ENCODE measurements around the gene C17orf100. TPM values are rescaled to one million over a fixed set of nuclear protein-coding genes. Genes with fewer than 3 reads are reported as not detected.

The C17orf100 gene
- total and polyA plus RNA-seq, 2 of the 13 experiments (the other 11 are each of a cell fraction or from before 2014, with no cell fraction given), result 3.6 to 8.7 TPM

GRCh38 chr17:6699997-6700947 lies 48.7 kb downstream of the C17orf100 start (continued):
- TF ChIP-seq ZBTB10 (CRISPR knock-in tag; IDR thresholded peaks at IDR 0.05; ENCODE audit: borderline replicate concordance) (no peak; the same call in 1 of the 2 replicates), SRSF1 (optimal IDR thresholded peaks at IDR 0.05; ENCODE audit: low read depth, low read length) (peak; percentile 35), TEAD3 (CRISPR knock-in tag; optimal IDR thresholded peaks at IDR 0.05; ENCODE audit: borderline replicate concordance) (peak; percentile 81), CENPX (CRISPR knock-in tag; IDR thresholded peaks at IDR 0.05) (no peak), ZNF317 (CRISPR knock-in tag; IDR thresholded peaks at IDR 0.05) (peak; percentile 68), GATA4 (IDR thresholded peaks at IDR 0.05; ENCODE audit: borderline replicate concordance, low read depth) (peak; percentile 92; the same call in 1 of the 2 replicates), ZUFSP (CRISPR knock-in tag; IDR thresholded peaks at IDR 0.05; ENCODE audit: borderline replicate concordance) (no peak), ZNF513 (CRISPR knock-in tag; conservative IDR thresholded peaks at IDR 0.05) (no peak), ZNF24 (IDR thresholded peaks at IDR 0.05) (0 out of 2 replicates have a peak, but pooled peaks have one; percentile 31), ZNF263 (CRISPR knock-in tag; IDR thresholded peaks at IDR 0.05) (peak; percentile 49), ZNF781 (CRISPR knock-in tag; IDR thresholded peaks at IDR 0.05; ENCODE audit: borderline replicate concordance, not compliant biosample characterization) (no peak), SKIL (CRISPR knock-in tag; IDR thresholded peaks at IDR 0.05; ENCODE audit: borderline replicate concordance) (peak; percentile 96), MTA1 (CRISPR knock-in tag; IDR thresholded peaks at IDR 0.05; ENCODE audit: borderline replicate concordance) (peak; percentile 54; the same call in 1 of the 2 replicates), THRA (CRISPR knock-in tag; IDR thresholded peaks at IDR 0.05; ENCODE audit: borderline replicate concordance) (peak; percentile 100)
- TF ChIP-seq, protein P1, sequence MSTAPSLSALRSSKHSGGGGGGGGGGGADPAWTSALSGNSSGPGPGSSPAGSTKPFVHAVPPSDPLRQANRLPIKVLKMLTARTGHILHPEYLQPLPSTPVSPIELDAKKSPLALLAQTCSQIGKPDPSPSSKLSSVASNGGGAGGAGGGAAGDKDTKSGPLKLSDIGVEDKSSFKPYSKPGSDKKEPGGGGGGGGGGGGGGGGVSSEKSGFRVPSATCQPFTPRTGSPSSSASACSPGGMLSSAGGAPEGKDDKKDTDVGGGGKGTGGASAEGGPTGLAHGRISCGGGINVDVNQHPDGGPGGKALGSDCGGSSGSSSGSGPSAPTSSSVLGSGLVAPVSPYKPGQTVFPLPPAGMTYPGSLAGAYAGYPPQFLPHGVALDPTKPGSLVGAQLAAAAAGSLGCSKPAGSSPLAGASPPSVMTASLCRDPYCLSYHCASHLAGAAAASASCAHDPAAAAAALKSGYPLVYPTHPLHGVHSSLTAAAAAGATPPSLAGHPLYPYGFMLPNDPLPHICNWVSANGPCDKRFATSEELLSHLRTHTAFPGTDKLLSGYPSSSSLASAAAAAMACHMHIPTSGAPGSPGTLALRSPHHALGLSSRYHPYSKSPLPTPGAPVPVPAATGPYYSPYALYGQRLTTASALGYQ (CRISPR knock-in tag; IDR thresholded peaks at IDR 0.05), result peak; percentile 99
